OCI-LY7 (cell line): ENCODE results near the gene PAWR. TPM values are rescaled to one million over a fixed set of nuclear protein-coding genes. Genes with fewer than 3 reads are reported as not detected.
A peak's percentile ranks its signal among the peaks of the same experiment; 100 is the strongest.

ENCODE experiments used
- BruUV-seq: library from RNA; stranded (reverse); fragments of 400-500 nt; replicated peaks from 2 replicates; lab custom pipeline; 2021; lab: Mats Ljungman, UMichigan
- CTCF ChIA-PET: fragments of 300-600 bp; sonication (Branson Sonifier 250); formaldehyde crosslinking; loops from one replicate; lab custom pipeline; 2022; ENCODE audit warnings: antibody characterized with exemption; ENCODE audit not compliant: unreplicated experiment; lab: Charles Lee
- POLR2A ChIA-PET: fragments of 300-600 bp; sonication (Branson Sonifier 250); formaldehyde crosslinking; loops from one replicate; lab custom pipeline; 2022; ENCODE audit warnings: antibody characterized with exemption; lab: Charles Lee
- DNase-seq: peaks from one replicate; pipeline ENCODE4 v3.0.0-alpha.2; 2015; ENCODE audit warnings: low spot score
- H2AFZ ChIP-seq: fragments of 200-600 bp; sonication (generic), shearing (Covaris generic); 2 replicates; pipeline ENCODE4 v1.6.1; 2014; ENCODE audit warnings: mild to moderate bottlenecking, antibody characterized with exemption, low read length, moderate library complexity
- H3K27ac ChIP-seq: fragments of 200-600 bp; sonication (generic); 2 replicates; pipeline ENCODE4 v1.5.1; 2014; ENCODE audit warnings: mixed run types, low read depth, mild to moderate bottlenecking, moderate library complexity, low read length, inconsistent platforms; ENCODE audit not compliant: poor library complexity, severe bottlenecking
- H3K36me3 ChIP-seq: fragments of 200-600 bp; sonication (generic); 2 replicates; pipeline ENCODE4 v1.6.1; 2014; ENCODE audit warnings: mild to moderate bottlenecking, antibody characterized with exemption, low read length, moderate library complexity, mixed read lengths; ENCODE audit not compliant: insufficient read depth
- H3K4me1 ChIP-seq: fragments of 200-600 bp; sonication (generic); 2 replicates; pipeline ENCODE4 v1.5.1; 2014; ENCODE audit warnings: mild to moderate bottlenecking, low read length; ENCODE audit not compliant: insufficient read depth, poor library complexity, severe bottlenecking
- H3K4me2 ChIP-seq: fragments of 200-600 bp; sonication (generic); 2 replicates; pipeline ENCODE4 v1.6.1; 2014; ENCODE audit warnings: mild to moderate bottlenecking, low read length
- H3K4me3 ChIP-seq: fragments of 200-600 bp; sonication (generic); 2 replicates; pipeline ENCODE4 v1.5.1; 2014; ENCODE audit warnings: mild to moderate bottlenecking, low read depth, low read length; ENCODE audit not compliant: poor library complexity, severe bottlenecking
- H3K79me2 ChIP-seq: fragments of 200-600 bp; sonication (generic); 2 replicates; pipeline ENCODE4 v1.6.1; 2016; ENCODE audit warnings: low read depth, mild to moderate bottlenecking, low read length, moderate library complexity, mixed read lengths; ENCODE audit not compliant: insufficient read depth
- H3K9me2 ChIP-seq: fragments of 200-600 bp; sonication (generic); 2 replicates; pipeline ENCODE4 v1.6.1; 2016; ENCODE audit warnings: mild to moderate bottlenecking, low read length, mixed read lengths; ENCODE audit not compliant: insufficient read depth
- H3K9me3 ChIP-seq: fragments of 200-600 bp; sonication (generic); 2 replicates; pipeline ENCODE4 v1.6.1; 2014; ENCODE audit warnings: mild to moderate bottlenecking, mixed run types, low read length, mixed read lengths
- H4K20me1 ChIP-seq: fragments of 200-600 bp; sonication (generic); 2 replicates; pipeline ENCODE4 v1.6.1; 2014; ENCODE audit warnings: mild to moderate bottlenecking, antibody characterized with exemption, low read length, moderate library complexity, mixed read lengths; ENCODE audit not compliant: insufficient read depth
- CTCF ChIP-seq: fragments of 200-600 bp; sonication (generic); conservative IDR thresholded peaks from 2 replicates; pipeline ENCODE4 v1.5.1; 2014; ENCODE audit warnings: mild to moderate bottlenecking, antibody characterized with exemption, low read length, moderate library complexity, mixed read lengths
- EZH2phosphoT487 ChIP-seq: fragments of 200-600 bp; sonication (generic); IDR thresholded peaks from 2 replicates; pipeline ENCODE4 v1.6.1; 2018; ENCODE audit warnings: low read depth, borderline replicate concordance, mild to moderate bottlenecking, mixed run types, antibody characterized with exemption, low read length, moderate library complexity, mixed read lengths
- intact Hi-C: fragments of 100-400 bp; cut with micrococcal nuclease; formaldehyde crosslinking; loops from one replicate; pipeline ENCODE4 v1.10.0; 2022; ENCODE audit not compliant: unreplicated experiment
- total RNA-seq, 2 experiments: library from RNA; depleted of rRNA in 1 of 2; stranded (reverse); fragments of >200 nt in 1 of 2; shearing (Covaris generic) in 1 of 2; gene quantifications; 2 replicates each; pipeline ENCODE4 v1.2.3, GENCODE V29; 2014 to 2022

PAWR gene
- total RNA-seq, 2 experiments from 2014 or later, result 107 to 186 TPM

GRCh38 chr12:79681008-79681590 lies 9.7 kb downstream of the PAWR start:
- Histone ChIP-seq H2AFZ (no peak overlapping the region), H3K9me2 (no peaks in the 10 kb centered on the region), H3K79me2 (peaks cover 99% of the 10 kb centered on the region), H3K9me3 (no peaks in the 10 kb centered on the region), H3K4me3 (no peak overlapping the region), H3K4me2 (no peak overlapping the region; the same call in 1 of the 2 replicates), H4K20me1 (peaks cover 69% of the 10 kb centered on the region), H3K27ac (no peak overlapping the region), H3K4me1 (peaks cover 75% of the 10 kb centered on the region), H3K36me3 (peaks cover 57% of the 10 kb centered on the region)
- POLR2A ChIA-PET, result interaction anchor here (0.5 to 2.2 kb wide), 7 partner anchors 8 to 1843 kb away, joined by 3 to 13 read pairs (median 5); no protein-coding TSS in a partner anchor
- BruUV-seq, result no TSS peak
- intact Hi-C loops, result no loop called here
- no peak for DNase-seq
- TF ChIP-seq CTCF (no peak), EZH2phosphoT487 (no peak)
- CTCF ChIA-PET, result no interaction called here

- no peak overlapping the region for H3K4me3 ChIP-seq
- peaks cover 65% of the 10 kb centered on the region for H3K4me1 ChIP-seq
- H3K4me2 ChIP-seq, result no peak overlapping the region
- H3K9me3 ChIP-seq, result no peaks in the 10 kb centered on the region
- TF ChIP-seq CTCF, result no peak
- no peak for TF ChIP-seq EZH2phosphoT487
- ChIA-PET CTCF (no interaction called here), POLR2A (interaction anchor here (1.4 to 2.2 kb wide), 5 partner anchors 9 to 86 kb away, joined by 3 to 13 read pairs (median 7); no protein-coding TSS in a partner anchor)
- intact Hi-C loops, result no loop called here
- no peak overlapping the region for H2AFZ ChIP-seq
- peaks cover 99% of the 10 kb centered on the region for H3K79me2 ChIP-seq
- no TSS peak for BruUV-seq
- peaks cover 63% of the 10 kb centered on the region for H4K20me1 ChIP-seq
- H3K36me3 ChIP-seq, result peaks cover 60% of the 10 kb centered on the region
- no peak for DNase-seq
- no peaks in the 10 kb centered on the region for H3K9me2 ChIP-seq
- no peak overlapping the region for H3K27ac ChIP-seq
These were observed 10.7 kb downstream of the PAWR start for GRCh38 chr12:79680051-79680450.

- H2AFZ ChIP-seq, result no peak overlapping the region
- intact Hi-C loops, result no loop called here
- H3K9me3 ChIP-seq, result peaks cover 9% of the 10 kb centered on the region; the same call in 1 of the 2 replicates
- peaks cover 55% of the 10 kb centered on the region for H3K36me3 ChIP-seq
- TF ChIP-seq EZH2phosphoT487 (no peak), CTCF (no peak)
- peaks cover 55% of the 10 kb centered on the region for H4K20me1 ChIP-seq
- no peak overlapping the region for H3K27ac ChIP-seq
- H3K4me3 ChIP-seq, result no peak overlapping the region
- POLR2A ChIA-PET, result interaction anchor here (0.5 to 1.0 kb wide), 2 partner anchors 14 to 47 kb away, joined by 3 read pairs; no protein-coding TSS in a partner anchor
- no TSS peak for BruUV-seq
- no peaks in the 10 kb centered on the region for H3K9me2 ChIP-seq
- CTCF ChIA-PET, result no interaction called here
- H3K4me1 ChIP-seq, result peaks cover 54% of the 10 kb centered on the region
- H3K4me2 ChIP-seq, result peak overlapping the region; percentile 11; the same call in 1 of the 2 replicates
- peaks cover 99% of the 10 kb centered on the region for H3K79me2 ChIP-seq
- DNase-seq, result no peak
These were observed 12.5 kb downstream of the PAWR start for GRCh38 chr12:79678306-79678705.
